ENCODE data around the gene ARHGEF25.

The ARHGEF25 gene

DNA sequence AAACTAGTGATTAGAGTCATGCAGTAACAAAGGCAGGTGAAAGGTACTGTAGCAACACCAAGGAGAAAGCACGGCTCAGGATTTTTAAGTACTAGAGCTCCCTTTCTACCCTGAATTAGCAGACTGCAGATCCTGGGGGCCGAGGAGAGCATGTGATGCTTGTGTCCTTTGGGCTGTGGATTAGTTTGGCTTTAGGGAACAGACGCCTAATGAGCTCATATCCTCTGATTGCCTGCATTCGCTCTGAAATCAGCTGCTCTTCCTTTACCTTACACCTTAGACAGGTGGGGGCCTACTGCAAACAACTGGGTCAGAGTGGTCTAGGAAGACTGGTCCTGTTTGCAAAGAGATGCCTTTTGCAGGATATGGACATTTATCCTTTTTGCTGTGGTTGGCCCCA is 18.0 kb upstream of the ARHGEF25 start:
- H3K27ac ChIP-seq, result no peak overlapping the region
- TF ChIP-seq, protein P1, sequence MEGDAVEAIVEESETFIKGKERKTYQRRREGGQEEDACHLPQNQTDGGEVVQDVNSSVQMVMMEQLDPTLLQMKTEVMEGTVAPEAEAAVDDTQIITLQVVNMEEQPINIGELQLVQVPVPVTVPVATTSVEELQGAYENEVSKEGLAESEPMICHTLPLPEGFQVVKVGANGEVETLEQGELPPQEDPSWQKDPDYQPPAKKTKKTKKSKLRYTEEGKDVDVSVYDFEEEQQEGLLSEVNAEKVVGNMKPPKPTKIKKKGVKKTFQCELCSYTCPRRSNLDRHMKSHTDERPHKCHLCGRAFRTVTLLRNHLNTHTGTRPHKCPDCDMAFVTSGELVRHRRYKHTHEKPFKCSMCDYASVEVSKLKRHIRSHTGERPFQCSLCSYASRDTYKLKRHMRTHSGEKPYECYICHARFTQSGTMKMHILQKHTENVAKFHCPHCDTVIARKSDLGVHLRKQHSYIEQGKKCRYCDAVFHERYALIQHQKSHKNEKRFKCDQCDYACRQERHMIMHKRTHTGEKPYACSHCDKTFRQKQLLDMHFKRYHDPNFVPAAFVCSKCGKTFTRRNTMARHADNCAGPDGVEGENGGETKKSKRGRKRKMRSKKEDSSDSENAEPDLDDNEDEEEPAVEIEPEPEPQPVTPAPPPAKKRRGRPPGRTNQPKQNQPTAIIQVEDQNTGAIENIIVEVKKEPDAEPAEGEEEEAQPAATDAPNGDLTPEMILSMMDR (IDR thresholded peaks at IDR 0.05), result no peak
- DNase-seq (ENCODE audit: low spot score), result no peak
- no peak overlapping the region for H3K4me3 ChIP-seq

DNA sequence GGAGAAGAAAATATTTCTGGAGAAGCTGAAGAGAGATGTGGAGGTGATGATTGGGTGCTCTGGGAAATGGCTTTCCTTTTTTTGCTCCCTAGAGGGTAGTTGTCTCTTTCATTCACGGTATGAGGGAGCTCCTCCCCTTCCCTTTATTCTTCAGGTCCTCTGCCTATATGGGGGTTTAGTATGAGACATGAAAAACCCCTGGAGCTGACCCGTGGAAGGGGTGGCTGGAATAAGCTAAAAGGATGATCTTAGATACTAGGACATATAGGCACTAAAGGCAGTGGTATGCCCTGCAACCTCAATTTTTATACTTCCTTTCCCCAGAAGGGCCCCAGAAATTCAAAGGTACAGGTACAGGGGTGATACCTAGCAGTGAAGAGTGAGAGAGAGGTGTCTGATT is 10.8 kb upstream of the ARHGEF25 start:
- TF ChIP-seq, protein P1 (IDR thresholded peaks at IDR 0.05), result no peak
- DNase-seq (ENCODE audit: low spot score), result no peak
- no peak overlapping the region for H3K27ac ChIP-seq
- no peak overlapping the region for H3K4me3 ChIP-seq

DNA sequence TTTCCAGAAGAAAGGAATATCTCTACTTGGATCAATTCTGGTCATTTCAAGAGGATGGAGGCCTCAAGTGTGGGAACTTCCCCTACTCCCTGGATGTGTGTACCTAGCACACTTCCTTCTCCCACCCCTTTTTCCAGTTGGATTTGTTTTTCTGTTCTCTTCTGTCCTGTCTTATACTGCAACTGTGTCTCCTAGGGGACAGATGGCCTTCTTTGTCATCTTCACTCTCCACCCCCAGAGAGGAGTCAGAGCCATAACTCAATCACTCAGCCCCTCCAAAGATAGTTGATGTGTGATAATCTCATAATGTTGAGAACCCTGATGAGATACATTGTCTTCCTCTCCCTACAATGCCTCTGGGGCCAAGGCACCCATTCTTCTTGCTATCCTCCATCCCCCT is 8.7 kb upstream of the ARHGEF25 start:
- no peak overlapping the region for H3K4me3 ChIP-seq
- no peak overlapping the region for H3K27ac ChIP-seq
- TF ChIP-seq, protein P1 (IDR thresholded peaks at IDR 0.05), result no peak
- DNase-seq (ENCODE audit: low spot score), result no peak

DNA sequence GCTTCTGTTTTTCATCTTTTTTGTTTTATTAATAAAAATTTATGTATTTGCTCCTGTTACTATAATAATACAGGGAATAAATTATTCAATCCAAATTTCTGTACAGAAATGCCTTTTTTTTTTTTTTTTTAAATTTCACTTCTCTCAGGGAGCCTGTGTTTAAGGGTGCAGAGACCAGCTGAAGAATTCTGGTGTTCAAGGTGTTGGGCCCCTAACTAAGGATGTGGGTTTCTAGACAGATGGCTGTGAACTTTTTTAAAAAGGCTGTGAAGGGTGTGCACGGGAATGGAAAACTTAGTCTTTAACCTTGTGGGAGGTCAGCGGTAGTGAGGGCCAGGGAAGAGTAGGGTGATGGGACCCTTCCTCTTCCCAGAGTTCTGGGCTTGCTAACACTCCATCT is 7.9 kb upstream of the ARHGEF25 start:
- no peak for DNase-seq (ENCODE audit: low spot score)
- H3K27ac ChIP-seq, result peak overlapping the region; percentile 78 to 99
- no peak overlapping the region for H3K4me3 ChIP-seq
- TF ChIP-seq, protein P1 (IDR thresholded peaks at IDR 0.05), result no peak

DNA sequence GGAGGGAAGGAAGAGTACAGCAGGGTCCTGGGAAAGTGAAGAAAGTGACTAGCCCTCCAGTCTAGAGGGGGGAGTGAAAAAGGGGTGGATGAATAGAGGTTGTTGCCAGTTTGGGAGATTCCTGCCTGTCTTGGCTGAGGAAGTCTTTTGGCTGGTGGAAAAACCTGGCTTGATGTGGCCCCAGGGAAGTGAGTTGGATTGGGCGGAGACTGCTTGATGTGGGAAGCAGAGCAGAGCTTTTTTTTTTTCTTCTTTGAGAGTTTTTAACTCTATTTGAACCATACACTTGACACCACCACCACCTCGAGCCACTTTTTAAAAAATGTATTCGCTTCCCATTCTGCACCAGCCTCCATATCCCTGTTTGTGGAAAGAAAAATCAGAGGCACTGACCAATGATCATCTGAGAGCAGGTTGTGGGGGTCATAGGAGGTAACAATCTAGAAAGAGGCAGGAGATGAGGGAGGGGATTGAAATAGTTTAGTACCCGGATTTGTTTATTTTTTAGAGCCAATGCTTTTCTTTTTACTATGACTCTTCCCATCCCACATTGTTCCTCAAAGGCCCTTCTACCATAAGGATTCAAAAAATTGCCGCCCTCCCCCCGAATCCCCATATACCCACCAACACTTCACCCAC is 7.3 kb upstream of the ARHGEF25 start:
- DNase-seq (ENCODE audit: low spot score), result peak; percentile 89
- peak overlapping the region; percentile 98 for H3K4me3 ChIP-seq
- peak overlapping the region; percentile 99 to 100 for H3K27ac ChIP-seq
- TF ChIP-seq, protein P1 (IDR thresholded peaks at IDR 0.05), result no peak

DNA sequence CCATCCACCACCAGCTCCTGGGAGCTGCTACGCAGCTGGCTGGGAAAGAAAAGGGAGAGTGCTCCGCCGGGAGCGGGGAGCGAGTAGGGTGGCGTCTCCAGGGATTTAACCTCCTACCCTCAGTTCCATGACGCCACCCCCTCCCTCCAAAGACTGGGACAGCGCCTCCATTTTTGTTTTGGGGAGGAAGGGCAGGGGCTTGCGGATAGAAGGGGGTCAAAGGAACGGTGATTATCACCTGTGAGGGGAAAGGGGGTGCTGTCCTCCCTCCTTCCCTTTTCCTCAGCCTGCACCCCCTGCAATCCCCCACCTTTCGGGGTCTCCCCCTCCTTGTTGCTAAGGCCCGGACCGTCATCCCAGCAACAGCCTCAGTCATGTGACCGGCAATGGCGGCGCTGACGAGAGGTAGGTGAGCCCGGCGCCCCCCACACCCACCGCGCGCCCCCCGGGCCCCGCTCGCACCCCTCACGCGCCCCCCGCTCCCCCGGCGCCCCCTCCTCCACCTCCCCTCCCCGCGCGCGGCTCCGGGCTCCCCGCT is 6.7 kb upstream of the ARHGEF25 start, which contains the start of gene DTX3:
TSS of gene DTX3 (plus strand) at position 371 of the 538 bp plus-strand sequence. CDS start 1,694 bp downstream, outside the sequence.
- H3K27ac ChIP-seq, result peak within 1 kb of the TSS; percentile 99 to 100
- TF ChIP-seq, protein P1 (IDR thresholded peaks at IDR 0.05), result no peak
- DNase-seq (ENCODE audit: low spot score), result no peak
- peak within 1 kb of the TSS; percentile 98 for H3K4me3 ChIP-seq

Data from coronary artery (tissue), 2 donors.